Measurements from ENCODE around the gene OR51I1. TPM values are rescaled to one million over a fixed set of nuclear protein-coding genes. Genes with fewer than 3 reads are reported as not detected.

The OR51I1 gene, protein sequence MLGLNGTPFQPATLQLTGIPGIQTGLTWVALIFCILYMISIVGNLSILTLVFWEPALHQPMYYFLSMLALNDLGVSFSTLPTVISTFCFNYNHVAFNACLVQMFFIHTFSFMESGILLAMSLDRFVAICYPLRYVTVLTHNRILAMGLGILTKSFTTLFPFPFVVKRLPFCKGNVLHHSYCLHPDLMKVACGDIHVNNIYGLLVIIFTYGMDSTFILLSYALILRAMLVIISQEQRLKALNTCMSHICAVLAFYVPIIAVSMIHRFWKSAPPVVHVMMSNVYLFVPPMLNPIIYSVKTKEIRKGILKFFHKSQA
- not detected for total RNA-seq
- not detected for polyA plus RNA-seq
- long read RNA-seq, donor 1, result 0 reads
- long read RNA-seq, donor 2, result 0 reads

DNA sequence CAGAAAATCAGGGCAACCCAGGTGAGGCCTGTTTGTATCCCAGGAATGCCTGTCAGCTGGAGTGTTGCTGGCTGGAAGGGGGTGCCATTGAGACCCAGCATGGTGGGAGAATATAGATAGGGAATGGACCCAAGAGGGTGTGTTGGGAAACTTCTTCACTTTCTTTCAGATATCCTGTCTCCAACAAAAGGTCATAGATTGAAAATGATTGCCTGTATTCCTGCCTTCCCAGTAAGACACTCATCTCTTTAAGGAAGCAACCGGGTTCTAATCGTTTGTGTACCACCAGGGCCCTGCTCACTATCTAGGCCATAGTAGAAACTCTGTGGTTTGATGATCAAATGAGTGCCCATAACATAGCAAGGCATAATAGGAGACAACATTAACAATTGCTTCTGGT, at the start of gene OR51I1:
TSS of gene OR51I1 (minus strand) at position 101 of the 400 bp plus-strand sequence. CDS start at position 101, 0 bp downstream.
- no peak within 1 kb of the TSS for H3K27ac ChIP-seq
- no peaks in the 10 kb centered on the region for H3K36me3 ChIP-seq (ENCODE audit: insufficient read depth in 1 of 2, low read depth in 1 of 2)
- H3K4me3 ChIP-seq, result no peak within 1 kb of the TSS
- H3K4me1 ChIP-seq, result no peaks in the 10 kb centered on the region
- WGBS, 3 donors, result 28 to 36% (median 32%) methylated on average over 2 of the region's 2 CpGs
- TF ChIP-seq, protein P1, sequence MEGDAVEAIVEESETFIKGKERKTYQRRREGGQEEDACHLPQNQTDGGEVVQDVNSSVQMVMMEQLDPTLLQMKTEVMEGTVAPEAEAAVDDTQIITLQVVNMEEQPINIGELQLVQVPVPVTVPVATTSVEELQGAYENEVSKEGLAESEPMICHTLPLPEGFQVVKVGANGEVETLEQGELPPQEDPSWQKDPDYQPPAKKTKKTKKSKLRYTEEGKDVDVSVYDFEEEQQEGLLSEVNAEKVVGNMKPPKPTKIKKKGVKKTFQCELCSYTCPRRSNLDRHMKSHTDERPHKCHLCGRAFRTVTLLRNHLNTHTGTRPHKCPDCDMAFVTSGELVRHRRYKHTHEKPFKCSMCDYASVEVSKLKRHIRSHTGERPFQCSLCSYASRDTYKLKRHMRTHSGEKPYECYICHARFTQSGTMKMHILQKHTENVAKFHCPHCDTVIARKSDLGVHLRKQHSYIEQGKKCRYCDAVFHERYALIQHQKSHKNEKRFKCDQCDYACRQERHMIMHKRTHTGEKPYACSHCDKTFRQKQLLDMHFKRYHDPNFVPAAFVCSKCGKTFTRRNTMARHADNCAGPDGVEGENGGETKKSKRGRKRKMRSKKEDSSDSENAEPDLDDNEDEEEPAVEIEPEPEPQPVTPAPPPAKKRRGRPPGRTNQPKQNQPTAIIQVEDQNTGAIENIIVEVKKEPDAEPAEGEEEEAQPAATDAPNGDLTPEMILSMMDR (IDR thresholded peaks at IDR 0.05), result no peak
- no peak for ATAC-seq
- no peak for DNase-seq
- no peaks in the 10 kb centered on the region for H3K9me3 ChIP-seq
- intact Hi-C loops (cut with DNase I), result no loop called here
- no peaks in the 10 kb centered on the region for H3K27me3 ChIP-seq (ENCODE audit: insufficient read depth in 3 of 3, low read length in 2 of 3)

DNA sequence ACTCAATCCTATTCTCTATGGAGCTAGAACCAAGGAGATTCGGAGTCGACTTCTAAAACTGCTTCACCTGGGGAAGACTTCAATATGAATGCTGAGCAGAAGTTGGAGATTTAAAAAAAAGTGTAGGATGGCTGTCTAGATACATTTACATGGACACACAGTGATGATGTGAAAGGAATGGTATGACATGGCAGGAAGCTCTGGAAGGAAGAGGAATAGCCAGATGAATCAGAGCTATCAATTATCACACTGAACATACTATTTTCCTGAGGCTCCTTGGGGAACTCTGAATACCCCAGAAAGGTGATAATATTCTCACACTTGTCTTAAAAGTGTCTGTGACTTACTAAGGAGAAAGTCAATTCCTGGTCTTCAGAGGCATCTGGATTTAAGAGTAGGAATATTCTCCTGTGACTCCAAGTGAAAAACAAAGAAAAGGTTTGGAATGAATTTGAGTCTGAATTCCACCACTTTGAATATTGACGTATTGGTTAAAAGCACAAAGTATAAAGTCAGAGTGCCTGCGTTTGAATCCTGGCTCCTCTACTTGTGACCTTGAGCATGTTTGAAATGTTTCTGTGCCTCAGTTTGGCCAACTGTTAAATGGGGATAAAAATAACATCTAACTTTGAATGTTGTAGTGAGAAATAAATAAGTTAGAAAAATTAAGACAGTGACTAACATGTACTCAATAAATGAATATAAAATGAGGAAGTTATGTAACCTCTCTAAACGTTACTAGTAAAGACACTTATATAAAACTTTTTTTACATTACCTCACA, 48.5 kb upstream of the OR51I1 start:
- H3K9me3 ChIP-seq, result no peaks in the 10 kb centered on the region
- DNase-seq, result no peak
- no peak overlapping the region for H3K27ac ChIP-seq
- intact Hi-C loops (cut with DNase I), result no loop called here
- TF ChIP-seq, protein P1 (IDR thresholded peaks at IDR 0.05), result no peak
- no peak for ATAC-seq
- WGBS, 3 donors, result 49 to 53% (median 52%) methylated on average over 5 of the region's 5 CpGs
- no peaks in the 10 kb centered on the region for H3K36me3 ChIP-seq (ENCODE audit: insufficient read depth in 1 of 2, low read depth in 1 of 2)
- H3K27me3 ChIP-seq (ENCODE audit: insufficient read depth in 3 of 3, low read length in 2 of 3), result no peaks in the 10 kb centered on the region
- H3K4me1 ChIP-seq, result no peaks in the 10 kb centered on the region
- no peak overlapping the region for H3K4me3 ChIP-seq

DNA sequence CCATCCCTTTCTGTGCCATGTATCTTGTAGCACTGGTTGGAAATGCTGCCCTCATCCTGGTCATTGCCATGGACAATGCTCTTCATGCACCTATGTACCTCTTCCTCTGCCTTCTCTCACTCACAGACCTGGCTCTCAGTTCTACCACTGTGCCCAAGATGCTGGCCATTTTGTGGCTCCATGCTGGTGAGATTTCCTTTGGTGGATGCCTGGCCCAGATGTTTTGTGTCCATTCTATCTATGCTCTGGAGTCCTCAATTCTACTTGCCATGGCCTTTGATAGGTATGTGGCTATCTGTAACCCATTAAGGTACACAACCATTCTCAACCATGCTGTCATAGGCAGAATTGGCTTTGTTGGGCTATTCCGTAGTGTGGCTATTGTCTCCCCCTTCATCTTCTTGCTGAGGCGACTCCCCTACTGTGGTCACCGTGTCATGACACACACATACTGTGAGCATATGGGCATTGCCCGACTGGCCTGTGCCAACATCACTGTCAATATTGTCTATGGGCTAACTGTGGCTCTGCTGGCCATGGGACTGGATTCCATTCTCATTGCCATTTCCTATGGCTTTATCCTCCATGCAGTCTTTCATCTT, 47.6 kb upstream of the OR51I1 start:
- H3K27me3 ChIP-seq (ENCODE audit: insufficient read depth in 3 of 3, low read length in 2 of 3), result no peaks in the 10 kb centered on the region
- no peak overlapping the region for H3K27ac ChIP-seq
- no peaks in the 10 kb centered on the region for H3K9me3 ChIP-seq
- intact Hi-C loops (cut with DNase I), result no loop called here
- DNase-seq (no peak), ATAC-seq (no peak)
- TF ChIP-seq, protein P1 (IDR thresholded peaks at IDR 0.05), result no peak
- H3K4me3 ChIP-seq, result no peak overlapping the region
- H3K36me3 ChIP-seq (ENCODE audit: insufficient read depth in 1 of 2, low read depth in 1 of 2), result no peaks in the 10 kb centered on the region
- 91 to 95% (median 94%) methylated on average over 4 of the region's 4 CpGs for WGBS, 3 donors
- no peaks in the 10 kb centered on the region for H3K4me1 ChIP-seq

DNA sequence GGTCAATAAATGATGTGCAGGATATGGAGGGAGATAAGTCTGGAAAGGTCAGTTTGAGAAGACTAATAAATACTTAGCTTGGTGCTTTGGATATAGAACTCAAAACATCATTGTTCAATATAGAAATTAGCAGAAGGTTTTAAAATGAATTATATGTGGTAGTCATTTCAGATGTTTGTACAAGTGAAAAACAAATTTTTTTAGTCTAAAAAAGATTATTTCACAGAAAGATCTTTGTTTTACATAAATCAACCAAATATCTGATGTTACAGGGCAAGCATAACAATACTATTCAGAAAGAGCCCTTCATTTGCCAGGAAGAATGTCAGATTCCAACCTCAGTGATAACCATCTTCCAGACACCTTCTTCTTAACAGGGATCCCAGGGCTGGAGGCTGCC, 47.1 kb upstream of the OR51I1 start, which contains the start of gene OR52D1:
TSS of gene OR52D1 (plus strand) at position 301 of the 400 bp plus-strand sequence. CDS start at position 323, 22 bp downstream.
- H3K36me3 ChIP-seq (ENCODE audit: insufficient read depth in 1 of 2, low read depth in 1 of 2), result no peaks in the 10 kb centered on the region
- no peaks in the 10 kb centered on the region for H3K4me1 ChIP-seq
- no peak for ATAC-seq
- no peaks in the 10 kb centered on the region for H3K9me3 ChIP-seq
- TF ChIP-seq, protein P1 (IDR thresholded peaks at IDR 0.05), result no peak
- no peak within 1 kb of the TSS for H3K27ac ChIP-seq
- no peak for DNase-seq
- intact Hi-C loops (cut with DNase I), result no loop called here
- H3K4me3 ChIP-seq, result no peak within 1 kb of the TSS
- no peaks in the 10 kb centered on the region for H3K27me3 ChIP-seq (ENCODE audit: insufficient read depth in 3 of 3, low read length in 2 of 3)

Data from psoas muscle (tissue), 8 donors.